Measurements from ENCODE around the gene KLHDC10. TPM values are rescaled to one million over a fixed set of nuclear protein-coding genes. Genes with fewer than 3 reads are reported as not detected.

KLHDC10 gene
- total RNA-seq, 1 experiment from 2014 or later = 14.4 TPM

- H3K9me3 Mint-ChIP-seq = no peaks in the 10 kb centered on the region
- TF ChIP-seq MXD4 (CRISPR knock-in tag; IDR thresholded peaks at IDR 0.05; ENCODE audit: borderline replicate concordance) = no peak
- TF ChIP-seq FOXP1 (CRISPR knock-in tag; IDR thresholded peaks at IDR 0.05; ENCODE audit: borderline replicate concordance) = no peak
- no peak for TF ChIP-seq ZNF232 (CRISPR knock-in tag; IDR thresholded peaks at IDR 0.05)
- TF ChIP-seq ATF6 (CRISPR knock-in tag; IDR thresholded peaks at IDR 0.05) = no peak
- TF ChIP-seq ESRRA (CRISPR knock-in tag; IDR thresholded peaks at IDR 0.05; ENCODE audit: borderline replicate concordance) = no peak
- no peak for TF ChIP-seq PRRX2 (CRISPR knock-in tag; IDR thresholded peaks at IDR 0.05)
- no peak for ATAC-seq
- H3K27ac Mint-ChIP-seq = no peak overlapping the region
- H3K4me1 Mint-ChIP-seq = no peaks in the 10 kb centered on the region
- no peak for DNase-seq (ENCODE audit: low spot score)
- H3K27me3 Mint-ChIP-seq (ENCODE audit: low read depth) = no peaks in the 10 kb centered on the region
- POLR2A ChIA-PET = no interaction called here
- H3K4me3 Mint-ChIP-seq = no peak overlapping the region
- CTCF ChIA-PET = no interaction called here
- H3K36me3 Mint-ChIP-seq = peaks cover 42% of the 10 kb centered on the region
Observed at GRCh38 chr7:130178251-130178650, 107.9 kb downstream of the KLHDC10 start.

GRCh38 chr7:130179631-130180030 is 109.3 kb downstream of the KLHDC10 start:
- H3K27me3 Mint-ChIP-seq (ENCODE audit: low read depth) = no peaks in the 10 kb centered on the region
- CTCF ChIA-PET = no interaction called here
- TF ChIP-seq FOXK1 (CRISPR knock-in tag; IDR thresholded peaks at IDR 0.05) (no peak), GRHL2 (CRISPR knock-in tag; IDR thresholded peaks at IDR 0.05; ENCODE audit: insufficient replicate concordance, severe bottlenecking) (no peak)
- no peaks in the 10 kb centered on the region for H3K9me3 Mint-ChIP-seq
- POLR2A ChIA-PET = no interaction called here
- no peak overlapping the region for H3K27ac Mint-ChIP-seq
- DNase-seq (ENCODE audit: low spot score) (no peak), ATAC-seq (no peak)
- H3K4me3 Mint-ChIP-seq = no peak overlapping the region
- H3K4me1 Mint-ChIP-seq = no peaks in the 10 kb centered on the region
- peaks cover 35% of the 10 kb centered on the region for H3K36me3 Mint-ChIP-seq

GRCh38 chr7:130180571-130181262 is 110.4 kb downstream of the KLHDC10 start:
- CTCF ChIA-PET = no interaction called here
- DNase-seq (ENCODE audit: low spot score) (no peak), ATAC-seq (no peak)
- no peak for TF ChIP-seq TCF7 (CRISPR knock-in tag; IDR thresholded peaks at IDR 0.05; ENCODE audit: low read depth)
- TF ChIP-seq NR2C2 (CRISPR knock-in tag; IDR thresholded peaks at IDR 0.05) = no peak
- no peak for TF ChIP-seq MLX (CRISPR knock-in tag; IDR thresholded peaks at IDR 0.05)
- no peak for TF ChIP-seq SP1 (CRISPR knock-in tag; conservative IDR thresholded peaks at IDR 0.05)
- no peak for TF ChIP-seq MAX (CRISPR knock-in tag; IDR thresholded peaks at IDR 0.05)
- TF ChIP-seq ZNF263 (CRISPR knock-in tag; IDR thresholded peaks at IDR 0.05; ENCODE audit: low read depth) = no peak
- TF ChIP-seq IRF1 (CRISPR knock-in tag; IDR thresholded peaks at IDR 0.05) = no peak
- no peak for TF ChIP-seq ATF1 (CRISPR knock-in tag; IDR thresholded peaks at IDR 0.05)
- TF ChIP-seq E2F1 (CRISPR knock-in tag; IDR thresholded peaks at IDR 0.05) = no peak
- no peak for TF ChIP-seq NFATC4 (CRISPR knock-in tag; IDR thresholded peaks at IDR 0.05)
- no peak for TF ChIP-seq NFE2L1 (CRISPR knock-in tag; IDR thresholded peaks at IDR 0.05)
- TF ChIP-seq MXD4 (CRISPR knock-in tag; IDR thresholded peaks at IDR 0.05; ENCODE audit: borderline replicate concordance) = no peak
- Mint-ChIP-seq H3K4me3 (no peak overlapping the region), H3K27me3 (ENCODE audit: low read depth) (no peaks in the 10 kb centered on the region), H3K9me3 (no peaks in the 10 kb centered on the region), H3K27ac (no peak overlapping the region), H3K36me3 (peaks cover 39% of the 10 kb centered on the region), H3K4me1 (no peaks in the 10 kb centered on the region)
- POLR2A ChIA-PET = no interaction called here

Data from WTC11 (cell line).